GM21825 (cell line): ENCODE data around the gene LIN7B.

Source experiments
- ATAC-seq: cut with Tn5 transposase; IDR thresholded peaks from one replicate; pipeline ENCODE4 v1.9.1; 2021; ENCODE audit warnings: mild to moderate bottlenecking, moderate library complexity; ENCODE audit not compliant: unreplicated experiment

The LIN7B gene

GRCh38 chr19:49160450-49161189 is 46.5 kb downstream of the LIN7B start:
- ATAC-seq: no peak

GRCh38 chr19:49161987-49162386 is 47.8 kb downstream of the LIN7B start:
- no peak for ATAC-seq

GRCh38 chr19:49165111-49165750 is 51.1 kb downstream of the LIN7B start:
- ATAC-seq: no peak

GRCh38 chr19:49165865-49166301 is 51.7 kb downstream of the LIN7B start:
- no peak for ATAC-seq

GRCh38 chr19:49167857-49168409 is 53.8 kb downstream of the LIN7B start:
- no peak for ATAC-seq
